Measurements from ENCODE around the gene GFOD1. TPM values are rescaled to one million over a fixed set of nuclear protein-coding genes. Genes with fewer than 3 reads are reported as not detected.
A peak's percentile ranks its signal among the peaks of the same experiment; 100 is the strongest.

Gene GFOD1
- total and polyA plus RNA-seq, 8 donors, result 1.4 to 2.7 (median 2.1) TPM

DNA sequence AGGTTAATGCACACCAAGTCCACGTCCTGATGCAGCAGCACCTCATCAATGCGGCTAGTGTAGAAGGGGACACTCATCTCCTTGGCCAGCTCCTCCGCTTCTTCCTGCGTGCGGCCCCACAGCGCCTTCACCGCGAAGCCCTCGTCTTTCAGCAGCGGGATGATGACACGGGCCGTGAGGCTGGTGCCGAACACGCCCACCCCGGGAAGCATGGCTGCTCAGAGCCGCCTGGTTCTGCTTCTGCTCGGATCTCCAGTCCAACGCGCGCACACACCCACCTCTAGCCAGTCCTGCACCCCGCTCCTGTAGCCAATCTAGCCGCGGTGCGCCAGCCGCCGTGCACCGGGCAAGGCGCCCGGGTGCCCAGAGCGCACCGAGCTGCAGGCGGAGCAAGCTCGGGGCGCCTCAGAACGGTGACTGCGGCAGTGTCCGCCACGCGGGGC lies 700 bp downstream of the GFOD1 start:
- Histone ChIP-seq H3K4me1 (peaks cover 0 to 4% (median 0%) of the 10 kb centered on the region in 3 donors), H3K27ac (peak overlapping the region; percentile 57 to 82 (median 77)), H3K27me3 (no peaks in the 10 kb centered on the region), H3K4me3 (peak overlapping the region; percentile 68 to 82 (median 76)), H3K36me3 (no peaks in the 10 kb centered on the region), H3K9me3 (no peaks in the 10 kb centered on the region)
- intact Hi-C loops (cut with DNase I), result no loop called here
- peak; percentile 27 to 82 (median 48) for DNase-seq
- WGBS, 2 donors, result 0% methylated on average over 33 to 39 of the region's 39 CpGs
- TF ChIP-seq, protein P1, sequence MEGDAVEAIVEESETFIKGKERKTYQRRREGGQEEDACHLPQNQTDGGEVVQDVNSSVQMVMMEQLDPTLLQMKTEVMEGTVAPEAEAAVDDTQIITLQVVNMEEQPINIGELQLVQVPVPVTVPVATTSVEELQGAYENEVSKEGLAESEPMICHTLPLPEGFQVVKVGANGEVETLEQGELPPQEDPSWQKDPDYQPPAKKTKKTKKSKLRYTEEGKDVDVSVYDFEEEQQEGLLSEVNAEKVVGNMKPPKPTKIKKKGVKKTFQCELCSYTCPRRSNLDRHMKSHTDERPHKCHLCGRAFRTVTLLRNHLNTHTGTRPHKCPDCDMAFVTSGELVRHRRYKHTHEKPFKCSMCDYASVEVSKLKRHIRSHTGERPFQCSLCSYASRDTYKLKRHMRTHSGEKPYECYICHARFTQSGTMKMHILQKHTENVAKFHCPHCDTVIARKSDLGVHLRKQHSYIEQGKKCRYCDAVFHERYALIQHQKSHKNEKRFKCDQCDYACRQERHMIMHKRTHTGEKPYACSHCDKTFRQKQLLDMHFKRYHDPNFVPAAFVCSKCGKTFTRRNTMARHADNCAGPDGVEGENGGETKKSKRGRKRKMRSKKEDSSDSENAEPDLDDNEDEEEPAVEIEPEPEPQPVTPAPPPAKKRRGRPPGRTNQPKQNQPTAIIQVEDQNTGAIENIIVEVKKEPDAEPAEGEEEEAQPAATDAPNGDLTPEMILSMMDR (IDR thresholded peaks at IDR 0.05), result no peak
- peak; percentile 52 to 67 (median 56) for ATAC-seq
- no peak for FAIRE-seq

DNA sequence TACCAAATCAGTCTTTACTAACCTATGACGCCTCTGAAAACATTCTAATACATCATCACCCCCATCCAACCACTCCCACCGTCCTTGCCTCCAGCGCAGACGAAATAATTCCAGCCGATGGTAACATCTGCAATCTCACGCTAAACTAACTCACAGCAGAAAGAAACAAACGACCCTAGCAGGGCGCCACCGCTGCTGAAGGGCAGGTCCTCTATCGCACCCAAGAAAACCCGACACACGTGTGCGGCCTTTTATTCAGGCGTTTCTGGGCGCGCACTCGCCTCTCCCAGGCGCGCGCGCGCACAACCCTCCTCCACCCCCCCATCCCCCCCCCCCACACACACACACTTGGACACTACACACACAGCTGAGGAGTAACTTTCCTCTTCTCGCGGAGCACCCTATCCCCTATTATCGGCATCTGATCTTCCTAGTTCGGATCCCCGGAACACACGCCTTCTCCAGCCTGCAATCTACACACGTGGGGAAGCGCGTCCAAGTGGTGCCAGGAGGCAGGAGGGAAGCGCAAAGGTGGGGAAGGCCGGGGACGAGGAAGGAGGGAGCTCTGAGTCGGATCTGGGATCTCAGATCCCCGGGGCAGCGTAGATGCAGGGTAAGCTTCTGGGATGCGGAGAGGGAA lies 1.4 kb downstream of the GFOD1 start:
- 1% methylated on average over 33 to 38 of the region's 38 CpGs for WGBS, 2 donors
- Histone ChIP-seq H3K4me3 (peak overlapping the region; percentile 68 to 82 (median 76)), H3K27me3 (no peaks in the 10 kb centered on the region), H3K36me3 (no peaks in the 10 kb centered on the region), H3K4me1 (peaks cover 0 to 4% (median 0%) of the 10 kb centered on the region in 3 donors), H3K27ac (no peak overlapping the region), H3K9me3 (no peaks in the 10 kb centered on the region)
- no peak for FAIRE-seq
- intact Hi-C loops (cut with DNase I), result no loop called here
- peak; percentile 8 to 28 (median 13) for ATAC-seq
- TF ChIP-seq, protein P1 (IDR thresholded peaks at IDR 0.05), result no peak
- peak in 5 of 6 donors; percentile 27 to 60 (median 35) for DNase-seq

DNA sequence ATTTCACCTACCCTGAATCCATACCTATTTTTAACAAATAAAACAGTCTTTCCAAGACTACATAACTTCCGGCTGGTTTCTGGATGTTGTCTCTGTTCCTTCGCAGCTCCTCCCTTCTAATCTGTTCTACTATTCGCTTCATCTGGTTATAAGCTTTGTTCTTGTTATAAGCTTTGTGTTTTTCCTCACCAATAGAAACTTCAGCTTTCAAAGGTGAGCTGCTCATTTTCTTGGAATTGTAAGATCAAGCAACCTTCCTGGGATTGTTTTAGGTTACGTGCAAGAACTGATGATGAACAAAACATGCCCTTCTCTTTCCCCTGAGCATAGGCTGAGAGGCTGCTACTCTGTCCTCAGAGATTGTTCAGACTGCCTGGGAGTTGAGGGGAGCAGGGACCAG lies 2.1 kb downstream of the GFOD1 start:
- FAIRE-seq (no peak), ATAC-seq (no peak), DNase-seq (no peak)
- 84 to 86% methylated on average over 4 of the region's 4 CpGs for WGBS, 2 donors
- peaks cover 0 to 4% (median 0%) of the 10 kb centered on the region in 3 donors for H3K4me1 ChIP-seq
- no peak overlapping the region for H3K27ac ChIP-seq
- TF ChIP-seq, protein P1 (IDR thresholded peaks at IDR 0.05), result no peak
- no peaks in the 10 kb centered on the region for H3K27me3 ChIP-seq
- H3K4me3 ChIP-seq, result peak overlapping the region in 1 of 4 donors; percentile 76
- no peaks in the 10 kb centered on the region for H3K9me3 ChIP-seq
- intact Hi-C loops (cut with DNase I), result no loop called here
- H3K36me3 ChIP-seq, result no peaks in the 10 kb centered on the region

DNA sequence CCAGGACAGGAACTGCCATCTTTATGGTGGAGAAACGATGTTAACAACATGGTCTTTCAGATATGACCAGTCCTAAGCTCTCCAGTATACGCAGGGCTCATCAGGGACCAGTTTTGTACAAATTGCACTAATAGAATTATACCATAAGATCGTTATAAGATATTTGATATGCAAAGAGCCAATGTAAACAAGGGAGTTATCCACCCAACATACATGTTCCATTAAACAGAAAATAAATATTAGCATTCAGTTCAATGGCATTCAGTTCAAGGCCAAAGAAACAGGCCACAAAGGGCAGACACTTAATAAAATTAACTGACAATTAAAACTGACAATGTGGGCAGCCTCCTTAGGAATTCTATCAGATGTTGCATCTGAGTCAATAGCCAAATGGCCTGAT lies 2.6 kb downstream of the GFOD1 start:
- FAIRE-seq, result no peak
- no peak for DNase-seq
- TF ChIP-seq, protein P1 (IDR thresholded peaks at IDR 0.05), result no peak
- Histone ChIP-seq H3K27me3 (no peaks in the 10 kb centered on the region), H3K9me3 (no peaks in the 10 kb centered on the region), H3K4me3 (no peak overlapping the region), H3K36me3 (no peaks in the 10 kb centered on the region), H3K27ac (no peak overlapping the region), H3K4me1 (peaks cover 0 to 4% (median 0%) of the 10 kb centered on the region in 3 donors)
- no peak for ATAC-seq
- 73% methylated on average over 3 of the region's 3 CpGs for WGBS, 2 donors
- intact Hi-C loops (cut with DNase I), result no loop called here

DNA sequence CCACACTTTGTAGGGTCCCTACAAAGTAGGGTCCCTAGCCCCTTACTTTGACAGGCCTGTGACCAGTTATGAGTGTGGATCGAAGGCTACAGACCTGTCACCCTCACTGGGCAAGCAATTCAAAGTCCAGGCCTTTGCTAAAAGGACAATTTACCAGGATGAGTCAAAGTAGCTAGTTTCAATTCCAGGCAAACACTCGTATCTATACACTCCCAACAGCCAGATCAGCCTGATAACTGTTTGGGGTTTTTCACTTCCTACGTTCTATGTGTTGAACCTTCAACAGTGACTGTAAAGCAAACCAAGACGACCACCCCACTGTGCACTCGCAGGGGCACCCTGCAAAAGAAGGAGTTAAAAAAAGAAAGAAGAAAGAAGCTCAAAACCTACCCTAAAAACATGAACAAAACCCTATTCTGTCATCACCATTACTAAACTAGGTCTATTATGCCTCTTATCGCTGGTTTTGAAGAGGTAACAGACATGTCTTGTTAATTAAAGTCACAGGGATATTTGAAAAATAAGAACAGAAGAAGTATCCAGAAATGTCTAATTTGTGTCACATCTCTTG lies 3.2 kb downstream of the GFOD1 start:
- Histone ChIP-seq H3K27ac (no peak overlapping the region), H3K27me3 (no peaks in the 10 kb centered on the region), H3K4me3 (no peak overlapping the region), H3K36me3 (no peaks in the 10 kb centered on the region), H3K9me3 (no peaks in the 10 kb centered on the region), H3K4me1 (peaks cover 0 to 4% (median 0%) of the 10 kb centered on the region in 3 donors)
- TF ChIP-seq, protein P1 (IDR thresholded peaks at IDR 0.05), result no peak
- 87 to 89% methylated on average over 6 of the region's 6 CpGs for WGBS, 2 donors
- no peak for DNase-seq
- no peak for FAIRE-seq
- no peak for ATAC-seq
- intact Hi-C loops (cut with DNase I), result no loop called here
